Hematopoietic multipotent progenitor cell treated with erythropoietin and hydrocortisone succinate and interleukin-3 and kit ligand, for 8 days (in vitro differentiated cells): Measurements from ENCODE around the gene ZNF343.
"Not testable (repeated sequence)": the region's sequence is repeated elsewhere in the genome, so short reads cannot be mapped to it uniquely, and the experiment has no call there.

Source experiments
- DNase-seq: peaks from one replicate; pipeline ENCODE4 v3.0.0-alpha.2; 2015

Gene ZNF343

DNA sequence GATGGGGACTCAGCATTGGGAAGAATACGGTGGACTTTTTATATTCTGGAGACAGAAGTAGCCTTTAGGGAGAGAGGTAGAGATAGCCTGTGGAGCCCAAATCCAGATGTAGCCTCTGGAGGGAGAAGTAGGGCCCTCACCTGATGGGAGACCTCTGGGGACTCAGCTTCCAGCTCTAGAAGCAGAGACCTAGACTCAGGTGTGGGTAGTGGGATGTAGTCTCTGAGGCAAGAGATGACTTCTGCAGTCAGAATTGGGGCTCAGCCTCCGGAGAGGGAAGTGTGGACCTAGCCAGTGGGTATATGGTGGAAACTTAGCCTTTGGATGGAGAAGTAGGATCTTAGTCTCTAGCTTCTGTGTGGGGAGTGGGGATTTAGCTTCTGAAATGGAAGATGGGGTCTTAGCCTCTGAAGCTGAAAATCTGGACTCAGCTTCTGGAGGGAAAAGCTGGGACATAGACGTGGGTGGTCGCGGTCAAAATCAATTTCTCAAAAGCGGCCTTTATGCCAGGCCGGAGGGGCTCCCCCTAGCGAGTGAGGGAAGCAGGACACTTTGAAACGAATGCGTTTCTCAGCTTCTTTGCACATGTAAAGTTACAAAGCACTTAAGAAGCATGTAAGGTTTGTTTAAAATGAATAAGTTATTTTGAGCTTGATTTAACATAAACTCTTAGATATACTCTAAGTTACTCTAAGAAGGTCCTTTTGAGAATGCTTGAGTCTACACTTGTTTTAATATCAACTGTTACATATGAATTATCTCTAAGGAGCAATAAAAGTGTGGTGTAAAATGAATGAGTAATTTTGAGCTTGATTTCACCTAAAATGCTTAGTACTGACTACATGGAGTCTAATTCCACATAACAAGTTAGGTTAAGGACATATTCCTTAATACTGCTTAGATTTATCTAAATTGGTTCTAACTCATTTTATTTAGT is 12.9 kb upstream of the ZNF343 start:
- DNase-seq, result peak; percentile 62

DNA sequence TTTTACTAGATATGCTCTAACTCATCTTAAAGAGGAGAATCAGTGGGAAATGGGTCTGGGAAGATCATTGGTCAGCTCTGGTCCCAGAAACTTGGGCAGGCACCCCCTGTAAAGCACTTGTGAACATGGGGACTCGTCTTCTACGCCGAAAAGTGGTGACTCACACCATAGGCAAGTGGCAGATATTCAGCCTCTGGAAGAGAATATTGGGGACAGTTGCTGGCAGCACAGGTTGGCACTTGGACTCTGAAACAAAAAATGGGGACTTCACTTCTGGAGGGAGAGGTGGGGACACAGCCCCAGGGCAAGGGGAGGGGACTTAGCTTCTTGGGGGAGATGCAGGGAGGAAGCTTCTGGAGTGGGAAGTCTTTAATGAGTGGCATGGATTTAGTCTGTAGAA is 11.9 kb upstream of the ZNF343 start:
- DNase-seq, result no peak

DNA sequence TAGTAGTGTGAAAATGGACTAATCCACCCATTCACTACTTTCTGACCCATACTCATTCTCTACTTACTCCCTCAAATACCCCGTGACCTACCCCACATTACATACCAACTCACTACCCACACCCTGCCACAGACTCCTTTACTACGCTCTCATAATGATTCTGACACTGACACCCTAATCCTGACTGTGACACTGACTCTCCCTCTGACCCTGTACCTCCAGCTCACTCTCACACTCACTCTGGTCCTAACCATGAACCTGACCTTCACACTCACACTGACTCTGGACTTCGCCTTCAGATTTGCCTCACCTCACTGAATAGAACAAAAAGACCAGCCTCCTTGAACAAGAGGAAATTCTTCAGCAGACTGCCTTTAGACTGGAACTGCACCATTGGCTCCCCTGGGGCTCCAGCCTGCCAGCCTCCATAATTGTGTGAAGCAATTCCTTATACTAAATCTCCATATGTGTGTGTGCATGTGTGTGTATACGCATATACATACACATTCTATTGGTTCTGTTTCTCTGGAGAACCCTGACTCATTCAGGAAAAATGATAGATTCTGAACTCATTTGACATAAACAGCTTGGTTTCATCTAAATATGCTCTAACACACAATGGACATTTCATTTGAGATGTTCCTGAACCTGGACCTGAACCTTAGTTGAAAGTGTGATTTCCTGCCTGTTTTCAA is 10.5 kb upstream of the ZNF343 start:
- no peak for DNase-seq

DNA sequence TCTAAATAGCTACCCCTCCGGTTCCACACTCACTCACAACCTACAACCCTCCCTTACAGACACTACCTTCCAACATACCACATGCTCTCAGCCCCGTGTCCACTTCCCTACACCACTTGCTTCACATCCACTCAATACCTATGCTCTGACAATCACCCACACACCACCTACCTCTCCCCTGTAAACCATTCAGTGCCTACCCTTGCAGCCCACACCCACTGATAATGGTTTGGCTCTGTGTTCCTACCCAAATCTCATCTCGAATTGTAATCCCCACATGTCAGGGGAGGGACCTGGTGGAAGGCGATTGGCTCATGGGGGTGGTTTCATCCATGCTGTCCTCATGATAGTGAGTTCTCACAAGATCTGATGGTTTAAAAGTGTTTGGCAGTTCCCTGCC is 9.8 kb upstream of the ZNF343 start:
- peak; percentile 55 for DNase-seq

DNA sequence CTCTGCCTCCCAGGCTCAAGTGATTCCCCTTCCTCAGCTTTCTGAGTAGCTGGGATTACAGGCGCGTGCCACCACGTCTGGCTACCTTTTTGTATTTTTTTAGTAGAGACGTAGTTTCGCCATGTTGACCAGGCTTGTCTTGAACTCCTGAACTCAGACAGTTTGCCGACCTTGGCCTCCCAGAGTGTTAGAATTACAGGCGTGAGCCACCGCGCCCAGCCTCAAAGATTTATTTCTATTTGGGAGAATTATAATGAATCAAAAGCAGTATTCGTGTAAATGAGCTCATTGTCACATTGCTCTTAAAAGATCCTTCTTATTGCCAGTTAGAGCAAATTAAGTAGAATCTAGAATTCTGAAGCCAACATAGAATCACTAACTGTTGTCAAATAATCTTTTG is 9.4 kb upstream of the ZNF343 start:
- DNase-seq, result no peak

DNA sequence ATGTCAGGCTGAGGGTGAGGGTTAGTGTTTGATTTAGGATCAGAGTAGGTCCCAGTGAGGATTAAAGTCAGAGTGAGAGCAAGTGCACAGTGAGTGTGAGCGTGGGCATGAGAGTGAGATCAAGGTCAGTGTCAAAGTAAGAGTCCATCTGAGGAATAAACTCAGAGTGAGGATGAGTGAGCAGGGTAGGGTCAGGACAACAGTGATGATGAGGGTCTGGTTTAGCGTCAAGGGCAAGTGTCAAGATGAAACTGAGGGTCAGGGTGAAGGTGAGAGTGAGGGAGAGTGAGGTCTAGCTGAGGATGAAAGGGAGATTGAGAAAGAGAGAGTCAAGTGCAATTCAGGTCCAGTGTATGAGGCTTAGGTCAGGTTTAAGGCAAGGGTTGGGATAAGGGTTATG is 7.7 kb upstream of the ZNF343 start:
- DNase-seq, result no peak

DNA sequence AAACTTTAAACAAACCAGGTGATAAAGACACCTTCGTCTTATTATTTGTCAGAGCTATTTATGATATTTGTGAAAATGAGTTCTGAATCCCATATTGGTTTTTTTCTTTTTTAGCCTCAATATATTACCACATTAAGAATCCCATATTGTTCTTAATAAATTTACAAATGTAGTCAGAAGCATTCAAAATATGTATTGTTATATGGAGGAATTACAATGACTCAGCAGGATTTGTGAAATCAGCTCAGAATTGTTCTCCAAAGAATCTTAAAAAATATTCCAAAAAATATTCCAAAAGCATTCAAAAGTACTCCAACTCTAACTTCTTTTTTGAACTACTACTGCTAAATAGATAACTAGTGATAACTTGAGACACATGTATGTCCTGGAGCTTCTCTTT is 6.5 kb upstream of the ZNF343 start:
- no peak for DNase-seq

DNA sequence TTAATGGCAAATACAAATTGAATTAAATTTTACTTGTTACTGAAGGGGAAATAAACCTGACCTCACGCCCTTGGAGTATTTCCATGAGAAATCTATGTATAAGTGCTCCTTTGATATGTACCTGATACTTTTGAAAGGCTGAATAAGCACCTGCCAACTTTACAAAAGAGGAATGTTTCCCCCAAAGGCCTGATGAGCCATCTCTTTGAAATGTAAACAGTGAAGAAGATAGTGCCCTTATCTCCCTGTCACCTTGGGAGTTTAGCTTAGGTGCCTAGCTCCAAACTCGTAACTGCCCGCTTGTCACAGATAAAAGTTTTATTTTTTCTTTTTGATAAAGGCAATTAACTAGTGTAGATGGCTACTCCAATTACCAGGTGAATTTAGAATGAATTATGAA is 1.1 kb upstream of the ZNF343 start:
- peak; percentile 12 for DNase-seq

DNA sequence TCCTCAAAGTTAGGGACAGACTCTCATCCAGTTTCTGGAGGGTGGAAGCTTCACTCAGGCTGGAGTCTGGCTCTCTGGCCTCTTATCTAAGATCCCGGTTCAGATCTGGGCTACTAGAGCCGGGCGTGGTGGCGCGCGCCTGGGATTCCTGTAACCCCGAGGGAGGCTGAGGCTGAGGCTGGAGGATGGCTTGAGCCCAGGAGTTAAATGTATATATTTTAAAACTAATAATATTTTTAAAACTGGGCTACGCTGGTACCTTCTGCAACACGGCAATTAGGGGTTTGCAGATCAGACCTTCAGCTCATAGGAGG is 710 bp upstream of the ZNF343 start:
- no peak for DNase-seq

DNA sequence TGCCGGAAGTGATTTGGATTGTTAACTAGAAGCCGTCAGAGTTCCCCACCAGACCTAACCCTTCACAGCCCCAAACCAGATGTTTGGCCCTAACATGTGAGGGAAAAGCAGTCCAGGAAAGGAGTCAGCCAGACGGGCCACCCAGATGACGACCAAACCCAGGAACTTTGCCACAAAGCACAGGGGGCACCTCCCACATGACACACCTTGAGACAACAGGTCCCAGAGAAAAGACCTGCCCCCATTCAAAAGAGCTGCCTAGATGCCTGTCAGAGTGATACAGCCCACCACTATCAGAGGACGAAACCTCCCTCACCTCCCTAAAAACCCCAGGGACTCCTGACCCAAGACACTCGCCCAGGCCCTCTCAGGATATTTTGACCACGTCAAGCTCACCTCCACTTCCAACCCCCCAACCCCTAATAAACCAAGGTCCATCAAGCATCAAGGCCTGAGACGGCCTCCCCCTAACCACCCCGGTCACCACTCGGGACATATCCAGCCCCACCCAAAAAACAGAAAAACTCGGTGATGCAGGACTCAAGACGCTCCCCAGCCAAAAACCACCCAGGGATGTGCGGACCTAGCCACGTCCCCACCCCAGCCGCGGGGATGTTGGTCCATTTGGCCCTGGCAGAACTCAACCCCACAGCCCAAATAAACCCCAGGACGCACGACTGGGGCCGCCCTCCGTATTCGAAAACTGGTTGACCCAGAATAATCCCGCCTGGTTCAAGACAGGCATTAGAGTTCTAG is 662 bp downstream of the ZNF343 start:
- DNase-seq, result peak; percentile 39

DNA sequence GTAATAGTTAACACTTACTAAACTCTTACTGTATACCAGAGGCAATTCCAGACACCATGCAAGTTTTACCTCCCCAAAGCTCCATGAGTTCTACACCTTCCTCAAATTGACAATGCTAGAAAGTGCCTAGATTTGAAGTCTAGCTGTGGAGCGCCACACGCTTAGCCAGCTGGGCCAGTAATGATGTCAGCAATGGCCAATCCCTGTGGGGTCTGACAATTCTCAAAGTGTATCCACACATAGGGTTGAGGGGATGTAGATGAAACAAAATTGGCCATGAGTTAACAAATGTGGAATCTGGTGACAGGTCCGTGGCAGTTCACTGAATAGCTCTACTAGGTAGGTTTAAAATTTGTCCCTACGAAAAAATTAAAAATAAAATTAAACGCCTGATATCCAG is 1.3 kb downstream of the ZNF343 start:
- no peak for DNase-seq

DNA sequence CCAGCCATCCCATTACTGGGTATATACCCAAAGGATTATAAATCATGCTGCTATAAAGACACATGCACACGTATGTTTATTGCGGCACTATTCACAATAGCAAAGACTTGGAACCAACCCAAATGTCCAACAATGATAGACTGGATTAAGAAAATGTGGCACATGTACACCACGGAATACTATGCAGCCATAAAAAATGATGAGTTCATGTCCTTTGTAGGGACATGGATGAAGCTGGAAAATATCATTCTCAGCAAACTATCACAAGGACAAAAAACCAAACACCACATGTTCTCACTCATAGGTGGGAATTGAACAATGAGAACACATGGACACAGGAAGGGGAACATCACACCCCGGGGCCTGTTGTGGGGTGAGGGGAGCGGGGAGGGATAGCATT is 2.3 kb downstream of the ZNF343 start:
- DNase-seq, result not testable (repeated sequence)

DNA sequence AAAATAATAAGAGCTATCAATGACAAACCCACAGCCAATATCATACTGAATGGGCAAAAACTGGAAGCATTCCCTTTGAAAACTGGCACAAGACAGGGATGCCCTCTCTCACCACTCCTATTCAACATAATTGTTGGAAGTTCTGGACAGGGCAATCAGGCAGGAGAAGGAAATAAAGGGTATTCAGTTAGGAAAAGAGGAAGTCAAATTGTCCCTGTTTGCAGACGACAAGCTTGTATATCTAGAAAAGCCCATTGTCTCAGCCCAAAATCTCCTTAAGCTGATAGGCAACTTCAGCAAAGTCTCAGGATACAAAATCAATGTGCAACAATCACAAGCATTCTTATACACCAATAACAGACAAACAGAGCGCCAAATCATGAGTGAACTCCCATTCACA is 3.9 kb downstream of the ZNF343 start:
- not testable (repeated sequence) for DNase-seq

DNA sequence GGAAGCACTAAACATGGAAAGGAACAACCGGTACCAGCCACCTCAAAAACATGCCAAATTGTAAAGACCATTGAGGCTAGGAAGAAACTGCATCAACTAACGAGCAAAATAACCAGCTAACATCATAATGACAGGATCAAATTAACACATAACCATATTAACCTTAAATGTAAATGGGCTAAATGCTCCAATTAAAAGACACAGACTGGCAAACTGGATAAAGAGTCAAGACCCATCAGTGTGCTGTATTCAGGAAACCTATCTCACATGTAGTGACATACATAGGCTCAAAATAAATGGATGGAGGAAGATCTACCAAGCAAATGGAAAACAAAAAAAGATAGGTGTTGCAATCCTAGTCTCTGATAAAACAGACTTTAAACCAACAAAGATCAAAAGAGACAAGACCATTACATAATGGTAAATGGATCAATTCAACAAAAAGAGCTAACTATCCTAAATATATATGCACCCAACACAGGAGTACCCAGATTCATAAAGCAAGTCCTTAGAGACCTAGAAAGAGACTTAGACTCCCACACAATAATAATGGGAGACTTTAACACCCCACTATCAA is 5.8 kb downstream of the ZNF343 start:
- not testable (repeated sequence) for DNase-seq

DNA sequence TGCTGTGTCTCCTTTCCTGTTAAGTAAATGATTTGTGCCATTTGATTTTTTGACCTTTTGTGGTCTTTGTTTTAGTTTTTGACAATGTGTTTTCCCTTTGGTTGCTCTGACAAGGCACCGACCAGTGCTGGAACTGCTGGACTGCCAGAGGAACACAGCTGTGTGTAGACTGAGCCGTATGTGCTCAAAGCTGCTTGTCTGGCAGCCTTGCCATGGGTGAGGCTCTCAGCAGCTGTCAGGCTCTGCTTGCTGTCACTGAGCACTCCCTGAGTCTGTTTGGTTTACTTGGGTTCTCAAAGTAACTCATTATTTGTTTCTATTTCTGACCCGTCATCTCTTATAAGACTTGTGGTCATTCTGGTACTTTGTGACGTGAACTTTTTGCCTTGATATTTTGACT is 23.1 kb downstream of the ZNF343 start:
- no peak for DNase-seq

DNA sequence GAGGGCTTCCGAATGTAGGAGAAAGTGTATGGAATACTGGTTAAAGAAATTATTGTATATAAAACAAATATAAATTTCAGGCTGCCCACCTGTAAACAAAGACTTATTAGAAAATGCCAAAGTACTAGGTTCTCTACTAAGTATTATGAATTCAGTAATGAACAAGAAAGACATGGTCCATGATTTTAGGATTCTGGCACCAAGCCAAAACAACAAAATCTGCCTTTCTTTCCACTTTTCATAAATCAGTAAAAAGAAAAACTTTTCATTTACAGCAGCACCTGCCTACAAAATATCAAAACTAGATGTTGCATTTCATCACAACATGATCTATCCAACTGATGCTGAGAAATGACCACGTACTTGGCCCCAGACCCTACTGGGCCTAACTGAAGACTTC is 23.6 kb downstream of the ZNF343 start:
- DNase-seq, result no peak

DNA sequence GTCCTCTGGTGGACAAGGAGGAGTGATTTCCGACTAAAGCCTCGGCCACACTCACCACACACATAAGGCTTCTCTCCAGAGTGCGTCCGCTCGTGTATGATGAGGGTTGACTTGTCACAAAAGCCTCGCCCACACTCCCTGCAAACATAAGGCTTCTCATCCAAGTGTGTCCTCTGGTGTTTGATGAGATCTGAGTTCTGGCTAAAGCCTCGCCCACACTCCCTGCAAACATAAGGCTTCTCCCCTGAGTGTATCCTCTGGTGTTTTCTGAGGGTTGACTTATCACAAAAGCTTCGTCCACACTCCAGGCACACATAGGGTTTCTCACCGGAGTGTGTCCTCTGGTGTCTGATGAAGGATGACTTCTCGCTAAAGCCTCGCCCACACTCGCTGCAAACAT is 25.2 kb downstream of the ZNF343 start:
- no peak for DNase-seq

DNA sequence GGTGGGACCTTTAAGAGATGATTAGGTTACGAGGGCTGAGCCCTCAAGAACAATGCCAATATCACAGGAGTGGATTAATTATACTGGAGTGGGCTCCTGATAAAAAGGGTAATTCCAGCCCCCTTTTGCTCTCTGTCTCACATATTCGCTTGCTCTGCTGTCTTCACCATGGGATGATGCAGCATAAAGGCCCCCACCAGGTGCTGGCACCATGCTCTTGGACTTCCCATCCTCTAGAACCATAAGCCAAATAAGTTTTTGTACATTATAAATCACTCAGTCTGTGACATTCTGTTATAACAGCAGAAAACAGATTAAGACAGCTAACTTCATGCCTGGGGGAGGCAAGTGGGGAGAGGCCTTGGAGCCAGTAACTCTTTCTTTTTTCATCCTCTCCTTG is 28.3 kb downstream of the ZNF343 start:
- DNase-seq, result no peak

DNA sequence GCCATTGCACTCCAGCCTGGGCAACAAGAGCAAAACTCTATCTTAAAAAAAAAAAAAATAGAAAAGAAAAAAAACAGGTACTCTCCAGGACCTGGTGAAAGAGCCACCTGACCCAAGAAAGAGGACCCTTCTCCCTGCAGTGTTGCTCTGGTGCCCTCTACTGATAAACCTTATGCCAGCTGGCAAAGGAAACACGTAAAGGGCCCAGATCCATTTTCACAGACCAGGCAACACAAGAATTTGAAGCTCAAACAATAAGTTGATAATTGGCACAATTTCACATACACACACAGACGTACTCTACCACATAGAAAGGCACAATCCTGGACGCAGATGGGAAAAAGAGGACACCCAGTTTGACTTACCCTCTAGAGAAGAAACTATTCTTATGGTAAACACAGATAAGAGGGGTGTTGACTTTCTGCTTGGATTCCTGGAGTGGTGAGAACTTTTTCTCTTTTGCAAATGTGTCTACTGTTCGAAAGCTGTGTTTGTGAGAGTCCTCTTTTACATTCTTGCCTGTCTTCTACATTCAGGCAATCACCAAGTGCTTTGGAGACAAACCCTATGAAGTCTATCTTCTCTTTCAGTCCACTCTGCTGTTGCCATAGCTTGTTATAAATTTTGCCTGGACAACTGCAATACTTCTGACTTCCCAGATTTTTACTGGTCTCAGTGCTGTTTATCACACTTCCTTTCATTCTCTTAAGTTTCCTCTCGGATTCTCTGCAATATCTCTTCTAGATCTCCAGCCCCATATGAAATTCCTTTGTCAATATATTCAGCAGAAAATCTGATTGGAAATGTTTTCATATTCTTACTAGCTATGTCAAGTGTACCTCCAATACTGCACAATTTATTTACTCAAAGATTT is 31.7 kb downstream of the ZNF343 start:
- no peak for DNase-seq

DNA sequence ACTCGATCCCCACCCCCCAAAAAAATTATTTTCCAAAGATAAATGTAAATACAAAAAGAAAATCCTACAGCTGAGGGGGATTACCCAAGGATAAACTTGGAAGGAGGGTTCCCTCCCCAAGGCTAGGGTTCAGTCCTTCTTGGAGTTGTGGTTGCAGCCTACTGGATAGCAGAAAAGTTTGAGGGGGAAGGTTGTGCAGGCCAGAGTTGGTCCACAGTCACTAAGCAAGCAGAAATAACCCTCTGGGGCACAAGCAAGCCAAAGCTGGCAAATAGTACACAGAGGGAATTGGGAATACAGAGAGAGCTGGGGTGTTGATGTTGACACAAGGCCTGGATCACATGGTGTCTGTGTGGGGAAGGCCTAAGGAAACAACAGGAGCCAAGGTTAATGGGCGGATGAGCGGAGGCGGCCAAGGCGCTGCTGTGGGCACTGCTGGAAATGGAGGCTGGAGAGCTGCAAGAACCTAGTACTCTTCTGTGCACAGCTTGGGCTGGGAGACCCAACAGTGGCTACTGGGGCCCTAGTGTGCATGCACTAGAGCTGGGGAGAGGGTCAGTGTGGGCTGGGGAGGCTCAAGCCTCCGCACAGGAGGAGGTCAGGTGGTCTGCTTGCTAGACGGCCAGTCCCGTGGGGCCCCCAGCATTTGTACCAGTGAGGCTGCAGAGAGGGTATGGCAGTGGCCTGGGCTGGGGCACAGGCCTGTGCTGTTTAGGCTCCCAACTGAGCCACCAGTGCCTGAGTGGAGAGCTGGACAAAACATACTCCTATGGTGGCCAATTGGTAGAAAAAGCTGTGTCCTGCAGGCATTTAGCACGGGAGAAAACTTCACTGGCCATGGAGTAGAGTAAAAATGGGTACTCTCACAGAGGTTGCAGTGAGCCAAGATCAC is 32.6 kb downstream of the ZNF343 start:
- no peak for DNase-seq

DNA sequence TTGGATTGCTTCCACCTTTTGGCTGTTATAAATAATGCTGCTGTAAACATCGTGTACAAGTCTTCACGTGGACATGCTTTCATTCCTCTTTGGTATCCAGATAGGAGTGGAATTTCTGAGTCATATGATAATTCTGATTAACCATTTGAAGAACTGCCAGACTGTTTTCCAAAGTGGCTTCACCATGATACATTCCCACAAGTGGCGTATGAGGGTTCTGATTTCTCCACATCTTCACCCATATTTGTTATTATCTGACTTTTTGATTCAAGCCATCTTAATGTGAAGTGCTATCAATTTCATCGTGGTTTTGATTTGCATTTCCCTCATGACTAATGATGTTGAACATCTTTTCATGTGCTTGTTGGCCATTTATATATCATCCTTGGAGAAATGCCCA is 35.2 kb downstream of the ZNF343 start:
- peak; percentile 29 for DNase-seq
